ENCODE measurements around the gene RSU1. TPM values are rescaled to one million over a fixed set of nuclear protein-coding genes. Genes with fewer than 3 reads are reported as not detected.

Gene RSU1
- 10 to 100 TPM; 86.3 to 86.7 TPM for total RNA-seq

DNA sequence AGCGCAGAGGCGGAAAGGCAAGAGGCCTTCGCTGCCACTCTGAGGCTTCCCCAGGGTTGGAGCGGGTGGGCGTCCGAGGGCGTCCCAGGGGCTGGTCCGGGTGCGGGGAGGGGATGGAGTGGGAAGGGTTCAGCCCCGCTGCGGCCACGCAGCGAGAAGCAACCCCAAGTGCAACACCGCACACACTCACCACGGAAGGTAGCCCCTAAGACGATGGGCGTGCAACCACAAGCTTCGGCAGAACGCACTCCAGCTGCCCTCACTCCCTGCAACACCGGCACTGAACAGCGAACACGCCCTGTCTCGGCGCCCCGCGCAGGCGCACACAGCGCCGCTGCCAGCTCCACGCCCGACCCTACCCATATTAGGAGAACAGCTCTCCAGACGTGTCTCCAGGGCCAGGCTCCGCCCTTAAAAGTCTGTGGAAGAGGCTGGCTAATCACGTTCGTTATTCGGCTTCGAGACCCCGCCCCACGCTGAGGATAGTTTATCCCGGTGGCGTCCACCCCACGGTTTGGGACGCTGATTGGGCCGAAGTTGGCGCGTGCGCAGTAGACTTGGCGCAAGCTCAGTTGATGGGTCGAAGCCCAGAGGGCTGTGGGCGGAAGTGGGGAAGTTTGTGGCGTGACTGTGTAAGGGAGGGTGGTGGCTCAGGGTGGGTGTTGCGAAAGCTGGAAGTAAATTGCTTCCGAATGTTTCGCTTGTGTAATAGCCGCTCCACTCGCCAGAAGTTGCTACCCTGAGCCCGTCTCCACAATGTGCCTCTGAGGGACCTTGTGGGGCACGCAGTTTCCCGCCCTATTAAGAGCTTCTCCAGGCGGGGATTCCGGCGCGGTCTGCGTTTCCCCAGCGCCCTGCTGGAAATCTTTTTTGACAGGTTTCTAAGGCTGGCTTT, at the start of gene RSU1:
Gene RSU1, minus strand, starts transcription at position 300 of the 895 bp plus-strand sequence. CDS start 343 bp downstream, outside the sequence.

Measured in activated naive CD4-positive, alpha-beta T cell treated with anti-CD3 and anti-CD28 coated beads, Interleukin-2, amount 10 ng/mL, durations not matched to agents 5 hours and 36 hours (primary cell).